GM12878 (cell line): Measurements from ENCODE around the gene NR2F1-AS1.

Source experiments
- BACH1 ChIP-seq: fragments of 450-650 bp; IDR thresholded peaks from 2 replicates; pipeline ENCODE4 v1.6.1; 2017; ENCODE audit warnings: mild to moderate bottlenecking, borderline replicate concordance
- EP300 ChIP-seq, 2 experiments: fragments of 150-350 bp in 1 of 2; IDR thresholded peaks; 2 replicates each; pipeline ENCODE4 v1.6.1; 2011 to 2012; ENCODE audit warnings: low read depth in 2 of 2, low read length in 2 of 2, borderline replicate concordance in 1 of 2, improper control_type of control experiment in 1 of 2, inconsistent platforms in 1 of 2; ENCODE audit not compliant: control insufficient read depth in 1 of 2
- KAT2A ChIP-seq: conservative IDR thresholded peaks from 2 replicates; pipeline ENCODE4 v1.6.1; 2011; ENCODE audit warnings: low read depth, low read length; ENCODE audit not compliant: control insufficient read depth
- KLF5 ChIP-seq: fragments of 450-650 bp; IDR thresholded peaks from 2 replicates; pipeline ENCODE4 v1.6.1; 2014; ENCODE audit warnings: mild to moderate bottlenecking; ENCODE audit not compliant: partially characterized antibody
- NFYB ChIP-seq: IDR thresholded peaks from 2 replicates; pipeline ENCODE4 v1.6.1; 2011; ENCODE audit warnings: low read depth, mild to moderate bottlenecking, low read length, improper control_type of control experiment, moderate library complexity; ENCODE audit not compliant: insufficient read depth
- POLR2A ChIP-seq: IDR thresholded peaks from 2 replicates; pipeline ENCODE4 v1.6.1; 2011; ENCODE audit warnings: low read depth, mild to moderate bottlenecking, low read length
- RAD21 ChIP-seq: IDR thresholded peaks from 2 replicates; pipeline ENCODE4 v1.6.1; 2011; ENCODE audit warnings: mild to moderate bottlenecking, low read depth, low read length, moderate library complexity; ENCODE audit not compliant: insufficient read depth
- TF ChIP-seq, protein P1 (sequence below): IDR thresholded peaks from 2 replicates; pipeline ENCODE4 v1.6.1; 2011; ENCODE audit warnings: low read depth, mild to moderate bottlenecking, low read length, moderate library complexity, borderline replicate concordance; ENCODE audit errors: extremely low read depth
- TF ChIP-seq, protein P2 (sequence below): fragments of 450-650 bp; formaldehyde crosslinking; IDR thresholded peaks from 2 replicates; pipeline ENCODE4 v1.4.0; 2020; ENCODE audit warnings: mild to moderate bottlenecking, moderate library complexity
- TF ChIP-seq, protein P3 (sequence below), 3 experiments: IDR thresholded peaks in 2 of 3; conservative IDR thresholded peaks in 1 of 3; 2 replicates each; pipeline ENCODE4 v1.5.1; 2011; ENCODE audit warnings: low read depth in 3 of 3, low read length in 3 of 3, mild to moderate bottlenecking in 3 of 3, control low read depth in 2 of 3, moderate library complexity in 2 of 3, inconsistent platforms in 1 of 3, mixed read lengths in 1 of 3; ENCODE audit not compliant: control insufficient read depth in 2 of 3, insufficient read depth in 1 of 3; ENCODE audit errors: extremely low read depth in 1 of 3

DNA sequence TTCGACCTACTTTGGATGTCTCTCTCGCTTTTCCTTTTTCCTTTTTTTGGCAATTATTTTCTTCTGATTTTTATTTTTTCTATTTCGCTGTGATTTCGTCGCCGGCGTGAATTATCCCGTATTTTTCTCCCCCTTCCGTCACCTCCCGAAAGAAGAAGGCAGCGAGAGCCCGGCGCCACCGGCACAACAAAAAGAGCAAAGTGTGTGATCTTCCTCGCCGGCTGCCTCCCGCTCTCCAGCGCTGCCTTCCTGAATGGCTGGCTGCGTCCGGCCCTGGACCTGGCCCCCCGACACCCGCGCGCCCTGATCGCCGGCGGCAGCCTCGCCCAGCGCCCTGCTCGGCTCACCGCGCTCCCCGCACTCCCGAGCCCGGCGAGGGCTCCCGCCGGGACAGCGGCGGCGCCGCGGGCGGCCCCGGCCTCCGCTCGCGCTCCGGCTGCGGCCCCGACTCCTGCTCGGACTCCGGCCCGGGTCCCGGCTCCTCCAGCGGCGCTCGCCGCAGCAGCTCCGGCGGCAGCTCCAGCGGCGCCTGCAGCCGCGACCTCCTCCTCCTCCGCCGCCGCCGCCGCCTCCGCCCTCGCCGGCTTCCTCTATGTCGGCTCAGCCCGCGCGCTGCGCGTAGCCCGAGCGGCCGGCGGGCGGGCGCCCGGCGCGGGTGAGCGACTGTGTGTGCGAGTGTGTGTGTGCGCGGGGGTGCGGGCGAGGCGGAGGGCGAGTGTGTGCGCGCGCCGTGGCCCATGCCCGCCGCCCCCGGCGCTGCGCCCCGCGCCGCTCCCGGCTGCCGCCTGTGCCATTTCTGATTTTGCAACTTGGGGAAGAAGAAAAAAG is 3.0 kb upstream of the NR2F1-AS1 start:
- TF ChIP-seq EP300 (IDR thresholded peaks at IDR 0.05; ENCODE audit: borderline replicate concordance in 1 of 2, control insufficient read depth in 1 of 2, low read depth in 2 of 2, low read length in 2 of 2) (no peak), POLR2A (no peak), BACH1 (no peak), RAD21 (no peak), KLF5 (no peak), NFYB (no peak), KAT2A (no peak)
- TF ChIP-seq, protein P1, sequence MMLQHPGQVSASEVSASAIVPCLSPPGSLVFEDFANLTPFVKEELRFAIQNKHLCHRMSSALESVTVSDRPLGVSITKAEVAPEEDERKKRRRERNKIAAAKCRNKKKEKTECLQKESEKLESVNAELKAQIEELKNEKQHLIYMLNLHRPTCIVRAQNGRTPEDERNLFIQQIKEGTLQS = no peak
- TF ChIP-seq, protein P2, sequence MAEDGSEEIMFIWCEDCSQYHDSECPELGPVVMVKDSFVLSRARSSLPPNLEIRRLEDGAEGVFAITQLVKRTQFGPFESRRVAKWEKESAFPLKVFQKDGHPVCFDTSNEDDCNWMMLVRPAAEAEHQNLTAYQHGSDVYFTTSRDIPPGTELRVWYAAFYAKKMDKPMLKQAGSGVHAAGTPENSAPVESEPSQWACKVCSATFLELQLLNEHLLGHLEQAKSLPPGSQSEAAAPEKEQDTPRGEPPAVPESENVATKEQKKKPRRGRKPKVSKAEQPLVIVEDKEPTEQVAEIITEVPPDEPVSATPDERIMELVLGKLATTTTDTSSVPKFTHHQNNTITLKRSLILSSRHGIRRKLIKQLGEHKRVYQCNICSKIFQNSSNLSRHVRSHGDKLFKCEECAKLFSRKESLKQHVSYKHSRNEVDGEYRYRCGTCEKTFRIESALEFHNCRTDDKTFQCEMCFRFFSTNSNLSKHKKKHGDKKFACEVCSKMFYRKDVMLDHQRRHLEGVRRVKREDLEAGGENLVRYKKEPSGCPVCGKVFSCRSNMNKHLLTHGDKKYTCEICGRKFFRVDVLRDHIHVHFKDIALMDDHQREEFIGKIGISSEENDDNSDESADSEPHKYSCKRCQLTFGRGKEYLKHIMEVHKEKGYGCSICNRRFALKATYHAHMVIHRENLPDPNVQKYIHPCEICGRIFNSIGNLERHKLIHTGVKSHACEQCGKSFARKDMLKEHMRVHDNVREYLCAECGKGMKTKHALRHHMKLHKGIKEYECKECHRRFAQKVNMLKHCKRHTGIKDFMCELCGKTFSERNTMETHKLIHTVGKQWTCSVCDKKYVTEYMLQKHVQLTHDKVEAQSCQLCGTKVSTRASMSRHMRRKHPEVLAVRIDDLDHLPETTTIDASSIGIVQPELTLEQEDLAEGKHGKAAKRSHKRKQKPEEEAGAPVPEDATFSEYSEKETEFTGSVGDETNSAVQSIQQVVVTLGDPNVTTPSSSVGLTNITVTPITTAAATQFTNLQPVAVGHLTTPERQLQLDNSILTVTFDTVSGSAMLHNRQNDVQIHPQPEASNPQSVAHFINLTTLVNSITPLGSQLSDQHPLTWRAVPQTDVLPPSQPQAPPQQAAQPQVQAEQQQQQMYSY (CRISPR knock-in tag) = no peak
- TF ChIP-seq, protein P3, sequence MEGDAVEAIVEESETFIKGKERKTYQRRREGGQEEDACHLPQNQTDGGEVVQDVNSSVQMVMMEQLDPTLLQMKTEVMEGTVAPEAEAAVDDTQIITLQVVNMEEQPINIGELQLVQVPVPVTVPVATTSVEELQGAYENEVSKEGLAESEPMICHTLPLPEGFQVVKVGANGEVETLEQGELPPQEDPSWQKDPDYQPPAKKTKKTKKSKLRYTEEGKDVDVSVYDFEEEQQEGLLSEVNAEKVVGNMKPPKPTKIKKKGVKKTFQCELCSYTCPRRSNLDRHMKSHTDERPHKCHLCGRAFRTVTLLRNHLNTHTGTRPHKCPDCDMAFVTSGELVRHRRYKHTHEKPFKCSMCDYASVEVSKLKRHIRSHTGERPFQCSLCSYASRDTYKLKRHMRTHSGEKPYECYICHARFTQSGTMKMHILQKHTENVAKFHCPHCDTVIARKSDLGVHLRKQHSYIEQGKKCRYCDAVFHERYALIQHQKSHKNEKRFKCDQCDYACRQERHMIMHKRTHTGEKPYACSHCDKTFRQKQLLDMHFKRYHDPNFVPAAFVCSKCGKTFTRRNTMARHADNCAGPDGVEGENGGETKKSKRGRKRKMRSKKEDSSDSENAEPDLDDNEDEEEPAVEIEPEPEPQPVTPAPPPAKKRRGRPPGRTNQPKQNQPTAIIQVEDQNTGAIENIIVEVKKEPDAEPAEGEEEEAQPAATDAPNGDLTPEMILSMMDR (IDR thresholded peaks at IDR 0.05 in 2 of 3, conservative IDR thresholded peaks at IDR 0.05 in 1 of 3; ENCODE audit: control insufficient read depth in 2 of 3, extremely low read depth in 1 of 3, insufficient read depth in 1 of 3, low read depth in 3 of 3, low read length in 3 of 3) = no peak
